HepG2 (cell line): Measurements from ENCODE around the gene OR2C1. TPM values are rescaled to one million over a fixed set of nuclear protein-coding genes. Genes with fewer than 3 reads are reported as not detected.
A peak's percentile ranks its signal among the peaks of the same experiment; 100 is the strongest.

Experiments
- ASH2L ChIP-seq: fragments of 300-600, 200-600 bp; sonication (generic); IDR thresholded peaks from 2 replicates; pipeline ENCODE4 v1.7.0; 2017; ENCODE audit warnings: low read depth, mild to moderate bottlenecking, moderate library complexity, mixed read lengths, low read length; ENCODE audit not compliant: insufficient read length
- FOXC1 ChIP-seq: sonication (generic); formaldehyde crosslinking; IDR thresholded peaks from 2 replicates; pipeline ENCODE4 v1.8.0; 2022; ENCODE audit warnings: mild to moderate bottlenecking, missing genetic modification reagents, borderline replicate concordance
- HNF1A ChIP-seq, 2 experiments: sonication (generic) in 1 of 2; formaldehyde crosslinking in 1 of 2; IDR thresholded peaks; 2 replicates each; pipeline versions ENCODE4 v1.4.0 to v1.6.1; 2016 to 2020; ENCODE audit warnings: borderline replicate concordance in 1 of 2, low read depth in 1 of 2, mild to moderate bottlenecking in 1 of 2, missing genetic modification reagents in 1 of 2
- MTERF4 ChIP-seq: sonication (generic); formaldehyde crosslinking; IDR thresholded peaks from 2 replicates; pipeline ENCODE4 v1.8.0; 2023; ENCODE audit warnings: mild to moderate bottlenecking, missing genetic modification reagents
- NR3C1 ChIP-seq: sonication (generic); formaldehyde crosslinking; IDR thresholded peaks from 2 replicates; pipeline ENCODE4 v1.4.0; 2020; ENCODE audit warnings: missing genetic modification reagents
- PBX3 ChIP-seq: sonication (generic); formaldehyde crosslinking; IDR thresholded peaks from 2 replicates; pipeline ENCODE4 v1.8.1; 2023; ENCODE audit warnings: missing genetic modification reagents, inconsistent platforms, borderline replicate concordance
- PHF8 ChIP-seq: sonication (generic); formaldehyde crosslinking; IDR thresholded peaks from 2 replicates; pipeline ENCODE4 v1.5.0; 2020; ENCODE audit warnings: missing genetic modification reagents
- RAD21 ChIP-seq: fragments of 450-650 bp; formaldehyde crosslinking; IDR thresholded peaks from 2 replicates; pipeline ENCODE4 v1.5.0; 2020; ENCODE audit warnings: mild to moderate bottlenecking
- SKIL ChIP-seq: sonication (generic); formaldehyde crosslinking; IDR thresholded peaks from 2 replicates; pipeline ENCODE4 v1.8.0; 2022; ENCODE audit warnings: missing genetic modification reagents, mild to moderate bottlenecking, moderate library complexity, borderline replicate concordance
- SMARCE1 ChIP-seq: fragments of 450-650 bp; IDR thresholded peaks from 2 replicates; pipeline ENCODE4 v1.6.1; 2017; ENCODE audit warnings: borderline replicate concordance
- SUZ12 ChIP-seq: fragments of 150-350 bp; IDR thresholded peaks from 2 replicates; pipeline ENCODE4 v1.6.1; 2014; ENCODE audit warnings: low read depth, low read length
- TCF7L2 ChIP-seq: IDR thresholded peaks from 2 replicates; pipeline ENCODE4 v1.6.1; 2011; ENCODE audit warnings: mild to moderate bottlenecking, low read depth, low read length, moderate library complexity
- ZNF235 ChIP-seq: sonication (generic); formaldehyde crosslinking; IDR thresholded peaks from 2 replicates; pipeline ENCODE4 v1.8.1; 2023; ENCODE audit warnings: mild to moderate bottlenecking, missing genetic modification reagents, borderline replicate concordance
- ZNF331 ChIP-seq: sonication (generic); formaldehyde crosslinking; IDR thresholded peaks from 2 replicates; pipeline ENCODE4 v1.4.0; 2020; ENCODE audit warnings: missing genetic modification reagents
- ZNF335 ChIP-seq: sonication (generic); formaldehyde crosslinking; IDR thresholded peaks from 2 replicates; pipeline ENCODE4 v1.4.0; 2020; ENCODE audit warnings: missing genetic modification reagents
- ZNF576 ChIP-seq: sonication (generic); formaldehyde crosslinking; IDR thresholded peaks from 2 replicates; pipeline ENCODE4 v1.4.0; 2020; ENCODE audit warnings: mild to moderate bottlenecking, missing genetic modification reagents
- ZNF720 ChIP-seq: sonication (generic); formaldehyde crosslinking; IDR thresholded peaks from 2 replicates; pipeline ENCODE4 v1.4.0; 2020; ENCODE audit warnings: missing genetic modification reagents
- polyA plus RNA-seq, 8 experiments: library from polyadenylated mRNA; depleted of rRNA in 3 of 8; stranded (reverse) in 7 of 8; unstranded in 1 of 8; fragments of >200 nt; fragmentation: Illumina TruSeq in 4 of 8; extraction: Trizol in 4 of 8; gene quantifications; 2 replicates each; pipeline versions ENCODE4 v1.2.1 to v1.2.3, GENCODE V29; 2011 to 2016; ENCODE audit warnings: low read depth in 4 of 8, missing spikeins in 1 of 8, mixed read lengths in 1 of 8; ENCODE audit not compliant: insufficient read depth in 1 of 8
- total RNA-seq, 5 experiments: library from RNA; depleted of rRNA; stranded (reverse); fragments of >200 nt; fragmentation: Illumina TruSeq; extraction: Trizol; gene quantifications; 2 replicates each; pipeline ENCODE4 v1.2.3, GENCODE V29; 2016; ENCODE audit warnings: low read depth in 1 of 5

OR2C1 gene
- total and polyA plus RNA-seq, 2 of the 13 experiments (the other 11 are each of a cell fraction or from before 2014, with no cell fraction given) = not detected

GRCh38 chr16:3400779-3401688 is 45.3 kb downstream of the OR2C1 start, which contains the start of the genes ZNF174 and ZSCAN32 (continued):
- TF ChIP-seq ZNF576 (CRISPR knock-in tag) = no peak
- no peak for TF ChIP-seq NR3C1 (CRISPR knock-in tag)
- peak; percentile 76; the same call in 1 of the 2 replicates for TF ChIP-seq ZNF331
- peak; percentile 63 for TF ChIP-seq SKIL (CRISPR knock-in tag)
- no peak for TF ChIP-seq ZNF720 (CRISPR knock-in tag)
- TF ChIP-seq RAD21 = peak; percentile 50
- TF ChIP-seq PBX3 = peak; percentile 84
- TF ChIP-seq ZNF335 (CRISPR knock-in tag) = no peak
- TF ChIP-seq SMARCE1 = no peak
- TF ChIP-seq PHF8 (CRISPR knock-in tag) = peak; percentile 95
- 0 out of 2 replicates have a peak, but pooled peaks have one; percentile 40 for TF ChIP-seq ZNF235 (CRISPR knock-in tag)
- no peak for TF ChIP-seq TCF7L2
- peak; percentile 82 for TF ChIP-seq SUZ12
- TF ChIP-seq FOXC1 (CRISPR knock-in tag) = peak; percentile 18
- TF ChIP-seq MTERF4 (CRISPR knock-in tag) = peak; percentile 94
- no peak for TF ChIP-seq HNF1A (IDR thresholded peaks at IDR 0.05; ENCODE audit: low read depth)
- peak; percentile 33; the same call in 1 of the 2 replicates for TF ChIP-seq HNF1A (CRISPR knock-in tag; IDR thresholded peaks at IDR 0.05; ENCODE audit: borderline replicate concordance)
- TF ChIP-seq ASH2L = peak; percentile 82
